Adrenal gland (tissue), 5 donors: Measurements from ENCODE around the gene ANKLE2.

Experiments
- POLR2A ChIP-seq, 2 donors: fragments of 450-650 bp; IDR thresholded peaks; one replicate each; pipeline ENCODE4 v1.6.1; 2017; ENCODE audit warnings: antibody characterized with exemption in 2 of 2, mild to moderate bottlenecking in 2 of 2, moderate library complexity in 1 of 2
- TF ChIP-seq, protein P1 (sequence below), 6 experiments: fragments of 450-650 bp in 4 of 6; fragments of 200-600 bp in 2 of 6; sonication (generic) in 1 of 6; IDR thresholded peaks; 1 replicate in 5 of 6; 2 replicates in 1 of 6; pipeline versions ENCODE4 v1.5.1 to v1.8.0; 2016 to 2021; ENCODE audit warnings: antibody characterized with exemption in 6 of 6, mild to moderate bottlenecking in 2 of 6, moderate library complexity in 1 of 6
- donor health status: DM: no; HTN: no; CAD: no.

DNA sequence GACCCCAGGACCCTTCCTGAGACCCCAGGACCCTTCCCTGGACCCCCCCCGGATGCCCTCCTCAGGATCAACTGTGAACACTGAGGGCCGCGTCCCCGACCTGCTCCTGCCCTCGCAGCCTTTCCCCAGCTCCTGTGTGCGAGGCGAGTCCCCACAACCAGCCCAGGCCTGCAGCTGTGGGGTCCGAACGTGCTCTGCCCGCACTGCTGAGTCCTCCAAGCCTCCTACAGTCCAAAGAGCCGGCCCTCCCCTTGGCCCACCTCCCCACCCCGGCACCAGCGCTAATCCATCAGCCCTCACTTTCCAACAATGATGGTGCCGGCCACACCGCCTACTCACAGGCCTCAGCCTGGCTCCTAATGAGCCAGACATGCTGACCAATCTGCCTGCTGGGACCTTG is 26.2 kb upstream of the ANKLE2 start:
- TF ChIP-seq, protein P1, sequence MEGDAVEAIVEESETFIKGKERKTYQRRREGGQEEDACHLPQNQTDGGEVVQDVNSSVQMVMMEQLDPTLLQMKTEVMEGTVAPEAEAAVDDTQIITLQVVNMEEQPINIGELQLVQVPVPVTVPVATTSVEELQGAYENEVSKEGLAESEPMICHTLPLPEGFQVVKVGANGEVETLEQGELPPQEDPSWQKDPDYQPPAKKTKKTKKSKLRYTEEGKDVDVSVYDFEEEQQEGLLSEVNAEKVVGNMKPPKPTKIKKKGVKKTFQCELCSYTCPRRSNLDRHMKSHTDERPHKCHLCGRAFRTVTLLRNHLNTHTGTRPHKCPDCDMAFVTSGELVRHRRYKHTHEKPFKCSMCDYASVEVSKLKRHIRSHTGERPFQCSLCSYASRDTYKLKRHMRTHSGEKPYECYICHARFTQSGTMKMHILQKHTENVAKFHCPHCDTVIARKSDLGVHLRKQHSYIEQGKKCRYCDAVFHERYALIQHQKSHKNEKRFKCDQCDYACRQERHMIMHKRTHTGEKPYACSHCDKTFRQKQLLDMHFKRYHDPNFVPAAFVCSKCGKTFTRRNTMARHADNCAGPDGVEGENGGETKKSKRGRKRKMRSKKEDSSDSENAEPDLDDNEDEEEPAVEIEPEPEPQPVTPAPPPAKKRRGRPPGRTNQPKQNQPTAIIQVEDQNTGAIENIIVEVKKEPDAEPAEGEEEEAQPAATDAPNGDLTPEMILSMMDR (IDR thresholded peaks at IDR 0.05), result no peak
- no peak for TF ChIP-seq POLR2A (IDR thresholded peaks at IDR 0.05)
